ENCODE measurements around the gene FAM20C.

The FAM20C gene

DNA sequence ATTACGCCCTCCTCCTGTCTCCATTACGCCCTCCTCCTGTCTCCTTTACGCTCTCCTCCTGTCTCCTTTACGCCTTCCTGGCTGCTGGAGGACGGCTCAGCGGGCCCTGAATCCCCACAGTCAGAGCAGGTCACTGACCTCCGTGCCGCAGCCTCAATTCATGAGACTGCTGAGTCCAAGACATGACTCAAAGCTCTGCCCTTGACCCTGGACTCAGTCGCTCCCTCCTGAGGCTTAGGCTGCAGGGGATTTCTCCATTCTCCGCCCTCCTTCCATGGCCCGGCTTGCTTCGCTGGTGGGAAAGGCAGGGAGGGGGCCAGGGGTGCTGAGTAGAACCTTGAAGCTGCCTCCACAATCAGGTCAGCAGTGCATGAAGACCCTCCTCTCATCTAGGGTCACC is 76.6 kb downstream of the FAM20C start:
- Mint-ChIP-seq H3K9me3 (peaks cover 10% of the 10 kb centered on the region), H3K4me3 (no peak overlapping the region), H3K27ac (no peak overlapping the region), H3K27me3 (ENCODE audit: low read depth) (no peaks in the 10 kb centered on the region), H3K4me1 (ENCODE audit: low read depth) (no peaks in the 10 kb centered on the region), H3K36me3 (ENCODE audit: low read depth) (no peaks in the 10 kb centered on the region)

DNA sequence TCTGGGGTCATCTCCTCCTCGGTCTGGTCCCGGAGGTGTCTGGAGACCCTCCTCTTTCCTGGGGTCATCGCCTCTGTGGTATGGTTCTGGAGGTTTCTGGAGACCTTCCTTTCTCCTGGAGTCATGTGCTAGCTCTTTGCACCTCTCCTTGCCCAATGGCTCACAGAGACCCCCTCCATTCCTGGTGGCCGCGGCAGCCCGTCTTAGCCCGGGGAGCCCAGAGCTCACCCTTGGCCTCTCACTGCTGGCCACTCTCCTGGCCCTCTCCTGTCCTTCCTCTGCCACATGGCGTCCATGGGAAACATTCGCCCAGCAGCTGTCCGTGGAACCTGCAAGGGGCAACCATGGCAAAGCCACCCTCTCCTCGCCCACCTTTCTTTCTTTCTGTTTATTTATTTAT is 77.3 kb downstream of the FAM20C start:
- Mint-ChIP-seq H3K27me3 (ENCODE audit: low read depth) (no peaks in the 10 kb centered on the region), H3K9me3 (peaks cover 10% of the 10 kb centered on the region), H3K36me3 (ENCODE audit: low read depth) (no peaks in the 10 kb centered on the region), H3K27ac (no peak overlapping the region), H3K4me1 (ENCODE audit: low read depth) (no peaks in the 10 kb centered on the region), H3K4me3 (no peak overlapping the region)

DNA sequence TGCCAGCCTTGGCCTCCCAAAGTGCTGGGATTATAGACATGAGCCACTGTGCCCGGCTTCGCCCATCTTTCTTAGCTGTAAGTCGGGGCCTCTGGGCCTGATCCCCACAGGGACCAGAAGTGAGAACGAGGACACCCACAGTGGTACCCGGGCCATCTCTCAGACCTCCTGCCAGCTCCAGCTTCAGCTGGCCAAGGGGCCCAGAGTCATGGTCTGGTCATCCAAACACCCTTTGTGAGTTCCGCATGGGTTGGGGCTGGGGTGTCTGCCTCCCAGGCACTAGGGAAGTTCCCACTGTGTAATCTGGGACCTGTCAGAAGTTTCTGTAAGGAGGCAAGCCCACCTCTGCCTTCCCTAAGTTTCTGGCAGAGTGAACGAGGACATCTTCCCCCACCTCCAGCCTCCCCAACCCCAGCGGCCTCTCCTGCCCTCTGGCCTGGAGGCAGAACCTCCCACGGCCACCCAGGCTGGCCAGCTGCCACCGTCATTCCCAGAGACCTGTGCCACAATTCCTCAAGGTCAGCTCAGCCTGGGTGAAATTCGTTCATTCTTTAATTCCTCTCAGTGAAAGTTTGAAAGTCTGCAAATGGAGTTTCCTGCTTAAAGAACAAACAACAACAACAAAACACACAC is 78.1 kb downstream of the FAM20C start:
- H3K9me3 Mint-ChIP-seq = peaks cover 10% of the 10 kb centered on the region
- H3K4me1 Mint-ChIP-seq (ENCODE audit: low read depth) = no peaks in the 10 kb centered on the region
- no peak overlapping the region for H3K27ac Mint-ChIP-seq
- no peak overlapping the region for H3K4me3 Mint-ChIP-seq
- H3K27me3 Mint-ChIP-seq (ENCODE audit: low read depth) = no peaks in the 10 kb centered on the region
- H3K36me3 Mint-ChIP-seq (ENCODE audit: low read depth) = no peaks in the 10 kb centered on the region

DNA sequence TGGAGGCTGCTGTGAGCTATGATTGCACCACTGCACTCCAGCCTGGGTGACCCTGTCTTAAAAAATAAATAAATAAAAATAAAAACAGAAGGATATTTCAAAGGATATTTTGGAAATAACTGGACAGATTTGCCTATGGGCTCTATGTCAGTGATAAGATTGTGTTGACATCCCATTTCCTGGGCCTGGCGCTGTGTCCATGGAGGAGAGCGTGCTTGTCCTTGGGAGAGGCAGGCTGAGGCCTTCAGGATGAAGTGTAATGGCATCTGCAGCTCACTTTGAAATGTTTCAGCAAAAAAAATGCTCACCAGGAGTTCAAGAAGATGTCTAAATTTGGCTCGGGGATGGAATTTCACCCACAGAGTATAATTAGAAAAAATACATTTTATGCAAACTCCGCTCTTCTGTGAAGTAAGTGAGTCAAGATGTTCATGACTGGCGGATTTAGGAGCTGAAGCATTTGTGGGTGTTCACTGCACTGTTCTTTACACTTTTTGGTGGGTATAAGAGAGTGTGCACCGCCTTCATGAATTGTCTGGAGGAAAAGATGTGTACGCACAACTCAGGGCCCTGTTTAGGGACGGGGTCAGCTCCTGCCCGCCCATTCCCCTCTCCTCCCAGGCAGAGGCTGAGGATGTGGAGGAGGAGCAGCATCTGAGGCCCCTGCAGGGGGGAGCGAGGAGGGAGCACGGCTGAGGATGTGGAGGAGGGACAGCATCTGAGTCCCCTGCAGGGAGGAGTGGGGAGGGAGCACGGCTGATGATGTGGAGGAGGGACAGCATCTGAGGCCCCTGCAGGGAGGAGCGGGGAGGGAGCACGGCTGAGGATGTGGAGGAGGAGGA is 79.1 kb downstream of the FAM20C start:
- H3K27me3 Mint-ChIP-seq (ENCODE audit: low read depth) = no peaks in the 10 kb centered on the region
- peaks cover 10% of the 10 kb centered on the region for H3K9me3 Mint-ChIP-seq
- H3K27ac Mint-ChIP-seq = no peak overlapping the region
- no peaks in the 10 kb centered on the region for H3K36me3 Mint-ChIP-seq (ENCODE audit: low read depth)
- H3K4me3 Mint-ChIP-seq = no peak overlapping the region
- H3K4me1 Mint-ChIP-seq (ENCODE audit: low read depth) = no peaks in the 10 kb centered on the region

DNA sequence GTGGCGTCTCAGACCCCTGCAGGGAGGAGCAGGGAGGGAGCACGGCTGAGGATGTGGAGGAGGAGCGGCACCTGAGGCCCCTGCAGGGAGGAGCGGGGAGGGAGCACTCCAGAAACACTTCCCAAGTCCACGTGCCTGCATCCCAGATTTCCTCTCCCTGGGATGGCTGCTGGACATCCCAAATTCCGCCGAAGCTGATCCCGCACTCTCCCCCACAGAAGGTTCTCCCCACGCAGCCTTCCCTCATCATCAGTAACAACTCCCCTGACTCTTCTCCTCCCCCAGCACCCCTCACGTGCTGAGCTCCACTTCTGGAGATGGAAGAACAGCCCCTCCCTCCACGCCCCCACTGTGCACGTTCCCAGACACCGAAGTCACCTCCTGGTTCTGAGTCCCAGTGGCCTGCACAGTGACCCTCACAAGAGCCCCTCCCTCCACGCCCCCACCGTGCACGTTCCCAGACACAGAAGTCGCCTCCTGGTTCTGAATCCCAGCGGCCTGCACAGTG is 79.8 kb downstream of the FAM20C start:
- Mint-ChIP-seq H3K4me1 (ENCODE audit: low read depth) (no peaks in the 10 kb centered on the region), H3K36me3 (ENCODE audit: low read depth) (no peaks in the 10 kb centered on the region), H3K9me3 (peaks cover 11% of the 10 kb centered on the region), H3K27ac (no peak overlapping the region), H3K27me3 (ENCODE audit: low read depth) (no peaks in the 10 kb centered on the region), H3K4me3 (no peak overlapping the region)

DNA sequence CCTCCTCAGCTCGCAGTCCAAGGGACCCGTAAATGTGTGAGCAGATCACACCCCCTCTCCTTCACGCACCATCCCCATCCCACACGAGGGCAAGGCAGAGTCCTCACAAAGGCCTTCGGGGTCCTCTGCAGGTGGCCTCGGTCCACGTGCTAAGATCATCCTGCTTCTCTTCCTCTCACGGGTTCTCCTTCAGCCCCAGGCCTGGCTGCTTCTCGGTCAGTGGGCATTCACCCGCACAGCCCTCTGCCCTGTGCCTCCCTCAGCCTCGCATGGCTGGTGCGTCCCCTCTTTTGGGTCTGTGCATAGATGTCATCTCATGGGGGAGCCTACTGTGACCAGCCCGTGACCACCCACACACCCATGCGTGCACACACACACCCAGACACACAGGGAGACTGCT is 80.3 kb downstream of the FAM20C start:
- Mint-ChIP-seq H3K9me3 (peaks cover 14% of the 10 kb centered on the region), H3K27ac (no peak overlapping the region), H3K4me3 (no peak overlapping the region), H3K36me3 (ENCODE audit: low read depth) (no peaks in the 10 kb centered on the region), H3K27me3 (ENCODE audit: low read depth) (no peaks in the 10 kb centered on the region), H3K4me1 (ENCODE audit: low read depth) (no peaks in the 10 kb centered on the region)

DNA sequence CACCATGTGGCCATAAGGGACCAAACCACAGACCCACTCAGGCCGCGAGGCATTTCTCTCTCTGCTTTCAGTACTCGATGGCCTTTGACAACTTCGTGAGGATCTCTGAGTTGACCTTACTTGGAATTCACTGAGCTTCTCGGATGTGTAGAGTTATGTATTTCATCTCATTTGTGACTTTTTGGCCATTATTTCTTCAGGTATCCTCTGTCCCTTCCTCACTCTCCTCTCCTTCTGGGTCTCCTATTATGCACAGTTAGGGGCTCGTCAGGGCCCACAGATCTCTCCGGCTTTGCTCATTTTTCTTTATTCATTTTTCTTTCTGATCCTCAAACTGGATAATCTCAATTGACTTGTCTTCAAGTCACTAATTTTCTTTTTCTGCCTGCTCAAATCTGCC is 81.0 kb downstream of the FAM20C start:
- no peak overlapping the region for H3K27ac Mint-ChIP-seq
- no peak overlapping the region for H3K4me3 Mint-ChIP-seq
- no peaks in the 10 kb centered on the region for H3K36me3 Mint-ChIP-seq (ENCODE audit: low read depth)
- peaks cover 14% of the 10 kb centered on the region for H3K9me3 Mint-ChIP-seq
- no peaks in the 10 kb centered on the region for H3K4me1 Mint-ChIP-seq (ENCODE audit: low read depth)
- H3K27me3 Mint-ChIP-seq (ENCODE audit: low read depth) = no peaks in the 10 kb centered on the region

DNA sequence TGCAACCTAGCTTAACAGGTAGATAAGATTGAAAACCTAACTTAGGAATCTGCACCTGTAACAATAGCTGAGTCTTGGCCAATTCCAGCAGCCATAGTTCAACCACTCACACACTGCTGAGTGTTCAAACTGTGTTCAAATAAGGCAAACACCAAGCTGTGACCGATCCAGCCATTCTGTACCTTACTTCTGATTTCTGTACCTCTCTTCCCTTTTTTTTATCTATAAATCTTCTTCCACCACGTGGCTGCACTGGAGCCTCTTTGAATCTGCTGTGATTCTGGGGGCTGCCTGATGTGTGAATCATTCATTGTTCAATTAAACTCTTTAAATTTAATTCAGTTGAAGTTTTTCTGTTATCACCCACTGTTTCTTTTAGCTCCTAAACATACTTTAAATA is 81.9 kb downstream of the FAM20C start:
- no peak overlapping the region for H3K4me3 Mint-ChIP-seq
- H3K27me3 Mint-ChIP-seq (ENCODE audit: low read depth) = no peaks in the 10 kb centered on the region
- H3K27ac Mint-ChIP-seq = no peak overlapping the region
- H3K4me1 Mint-ChIP-seq (ENCODE audit: low read depth) = no peaks in the 10 kb centered on the region
- H3K9me3 Mint-ChIP-seq = peaks cover 14% of the 10 kb centered on the region
- no peaks in the 10 kb centered on the region for H3K36me3 Mint-ChIP-seq (ENCODE audit: low read depth)

DNA sequence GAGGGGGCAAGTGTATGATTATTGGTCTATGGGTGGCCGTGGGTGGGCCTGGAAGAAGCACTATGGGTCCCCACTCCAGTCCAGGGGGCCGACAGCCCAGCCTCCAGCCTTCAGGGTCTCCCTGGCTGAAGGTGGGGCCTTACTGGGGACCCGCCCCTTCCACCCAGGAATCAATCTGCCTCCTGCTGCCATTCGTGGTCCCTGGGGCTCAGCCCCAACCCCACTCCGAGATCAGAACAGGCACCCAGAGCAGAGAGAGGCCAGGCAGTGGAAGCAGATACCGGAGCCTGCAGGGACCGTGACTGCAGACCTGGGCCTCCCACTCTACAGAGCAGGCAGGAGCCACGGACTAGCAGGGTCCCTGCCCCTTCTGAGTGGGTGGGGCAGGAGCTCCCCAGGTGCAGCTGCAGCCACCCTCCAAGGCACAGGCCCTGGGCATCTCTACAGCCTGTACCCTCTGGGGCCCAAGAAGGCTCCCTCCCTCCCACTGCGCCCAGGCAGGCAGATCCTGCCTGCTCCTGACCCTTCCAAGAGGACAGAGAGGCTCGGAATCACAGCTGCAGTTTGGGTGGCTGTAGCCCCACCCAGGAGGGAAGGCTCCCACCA is 84.0 kb downstream of the FAM20C start:
- no peaks in the 10 kb centered on the region for H3K4me1 Mint-ChIP-seq (ENCODE audit: low read depth)
- peaks cover 14% of the 10 kb centered on the region for H3K9me3 Mint-ChIP-seq
- H3K27ac Mint-ChIP-seq = no peak overlapping the region
- H3K4me3 Mint-ChIP-seq = no peak overlapping the region
- no peaks in the 10 kb centered on the region for H3K36me3 Mint-ChIP-seq (ENCODE audit: low read depth)
- H3K27me3 Mint-ChIP-seq (ENCODE audit: low read depth) = no peaks in the 10 kb centered on the region

DNA sequence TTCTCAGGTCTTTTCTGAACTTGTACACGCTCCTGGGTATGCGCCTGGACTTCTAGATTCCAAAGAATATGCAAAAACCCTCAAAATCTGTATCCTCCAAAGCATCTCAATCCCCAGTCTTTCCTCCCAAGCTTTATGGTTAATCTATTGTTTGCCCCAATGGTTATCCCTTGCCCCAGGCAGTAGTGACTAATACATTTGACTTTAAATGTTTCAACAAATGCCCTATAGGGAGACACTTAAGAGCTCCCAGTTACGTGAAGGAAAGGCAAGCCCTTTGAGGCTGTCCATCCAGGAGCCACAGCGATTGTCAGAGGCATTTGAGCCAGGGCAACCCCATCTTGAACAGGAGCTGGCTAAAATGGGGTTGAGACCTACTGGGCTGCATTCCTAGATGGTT is 84.9 kb downstream of the FAM20C start:
- Mint-ChIP-seq H3K4me1 (ENCODE audit: low read depth) (no peaks in the 10 kb centered on the region), H3K9me3 (peaks cover 14% of the 10 kb centered on the region), H3K36me3 (ENCODE audit: low read depth) (no peaks in the 10 kb centered on the region), H3K4me3 (no peak overlapping the region), H3K27ac (no peak overlapping the region), H3K27me3 (ENCODE audit: low read depth) (no peaks in the 10 kb centered on the region)

DNA sequence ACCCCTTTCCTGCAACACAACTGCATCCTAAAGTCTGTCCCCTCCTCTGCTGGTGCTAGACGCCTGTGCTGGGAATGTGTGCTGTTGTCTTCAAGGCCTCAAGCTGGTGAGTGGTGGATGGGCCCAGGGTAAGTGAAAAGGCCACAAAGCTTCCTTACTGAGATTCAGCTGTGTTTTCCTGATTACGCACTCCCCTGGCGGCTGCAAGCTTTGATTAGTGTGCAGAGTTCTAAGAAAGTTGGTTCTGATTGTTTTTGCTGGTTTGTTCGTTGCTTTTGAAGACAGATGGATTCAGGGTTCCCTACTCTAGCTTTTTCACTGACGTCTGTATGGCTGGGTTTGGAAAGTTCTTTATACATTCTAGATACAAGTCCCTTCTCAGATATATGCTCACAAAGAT is 85.7 kb downstream of the FAM20C start:
- Mint-ChIP-seq H3K9me3 (peaks cover 10% of the 10 kb centered on the region), H3K27ac (no peak overlapping the region)

DNA sequence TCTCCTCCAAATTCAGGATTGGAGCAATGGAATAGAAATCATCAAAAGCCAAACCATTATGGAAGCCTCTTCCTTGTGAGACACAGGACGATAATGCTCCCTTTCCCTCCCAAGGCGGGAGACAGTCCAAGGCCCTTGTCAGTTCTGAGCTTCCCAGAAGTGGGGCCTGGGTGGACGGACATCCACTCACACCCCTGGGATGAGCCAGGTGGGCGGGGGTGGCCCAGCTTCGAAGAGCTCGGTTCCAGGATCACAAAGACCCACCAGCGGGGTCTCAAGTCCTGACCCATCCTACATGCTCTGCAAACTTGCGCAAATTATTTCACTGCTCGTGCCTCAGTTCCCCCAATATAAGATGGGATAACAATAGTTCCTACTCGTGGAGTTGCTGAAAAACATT is 87.5 kb downstream of the FAM20C start:
- H3K4me1 Mint-ChIP-seq (ENCODE audit: low read depth) = no peaks in the 10 kb centered on the region
- H3K27me3 Mint-ChIP-seq (ENCODE audit: low read depth) = no peaks in the 10 kb centered on the region

More for the DNA sequence above, 85.7 kb downstream of the FAM20C start:
- no peak overlapping the region for H3K4me3 Mint-ChIP-seq
- H3K4me1 Mint-ChIP-seq (ENCODE audit: low read depth) = no peaks in the 10 kb centered on the region
- no peaks in the 10 kb centered on the region for H3K27me3 Mint-ChIP-seq (ENCODE audit: low read depth)
- no peaks in the 10 kb centered on the region for H3K36me3 Mint-ChIP-seq (ENCODE audit: low read depth)

DNA sequence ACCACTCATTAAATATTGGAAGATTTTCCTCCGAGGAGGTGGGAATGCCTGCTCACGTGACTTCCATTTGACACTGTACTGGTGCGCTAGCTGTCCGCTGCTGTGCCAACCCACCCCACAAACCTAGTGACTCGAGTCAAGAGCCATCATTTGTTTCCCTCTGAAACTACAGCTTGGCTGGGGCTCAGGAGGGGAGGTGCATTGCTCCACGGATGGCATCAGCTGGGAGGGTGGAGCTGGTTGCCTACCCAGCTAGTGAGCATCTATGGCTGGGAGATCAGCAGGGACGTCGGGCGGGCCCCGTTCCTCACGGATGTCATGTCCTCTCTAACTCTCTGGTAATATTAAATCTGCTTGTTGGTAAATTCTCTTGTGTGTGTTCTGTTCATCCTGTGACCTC is 88.1 kb downstream of the FAM20C start:
- no peaks in the 10 kb centered on the region for H3K27me3 Mint-ChIP-seq (ENCODE audit: low read depth)
- H3K4me1 Mint-ChIP-seq (ENCODE audit: low read depth) = no peaks in the 10 kb centered on the region
- no peak overlapping the region for H3K4me3 Mint-ChIP-seq
- H3K27ac Mint-ChIP-seq = no peak overlapping the region
- peaks cover 4% of the 10 kb centered on the region for H3K9me3 Mint-ChIP-seq
- H3K36me3 Mint-ChIP-seq (ENCODE audit: low read depth) = no peaks in the 10 kb centered on the region

More for the DNA sequence above, 87.5 kb downstream of the FAM20C start:
- no peak overlapping the region for H3K27ac Mint-ChIP-seq
- no peak overlapping the region for H3K4me3 Mint-ChIP-seq
- no peaks in the 10 kb centered on the region for H3K36me3 Mint-ChIP-seq (ENCODE audit: low read depth)
- H3K9me3 Mint-ChIP-seq = peaks cover 4% of the 10 kb centered on the region

DNA sequence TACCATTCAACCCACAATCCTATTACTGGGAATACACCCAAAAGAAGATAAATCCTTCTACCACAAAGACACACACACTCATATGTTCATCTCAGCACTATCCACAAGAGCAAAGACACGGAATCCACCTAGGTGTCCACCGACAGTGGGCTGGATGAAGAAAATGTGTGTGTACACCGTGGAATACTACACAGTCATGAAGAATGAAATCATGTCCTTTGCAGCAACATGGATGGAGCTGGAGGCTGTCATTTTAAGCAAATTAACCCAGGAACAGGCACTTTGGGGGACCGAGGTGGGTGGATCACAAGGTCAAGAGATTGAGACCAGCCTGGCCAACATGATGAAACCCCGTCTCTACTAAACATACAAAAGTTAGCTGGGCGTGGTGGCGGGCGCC is 89.3 kb downstream of the FAM20C start:
- Mint-ChIP-seq H3K27me3 (ENCODE audit: low read depth) (no peaks in the 10 kb centered on the region), H3K9me3 (peaks cover 4% of the 10 kb centered on the region), H3K36me3 (ENCODE audit: low read depth) (no peaks in the 10 kb centered on the region), H3K4me1 (ENCODE audit: low read depth) (no peaks in the 10 kb centered on the region), H3K27ac (no peak overlapping the region), H3K4me3 (no peak overlapping the region)

DNA sequence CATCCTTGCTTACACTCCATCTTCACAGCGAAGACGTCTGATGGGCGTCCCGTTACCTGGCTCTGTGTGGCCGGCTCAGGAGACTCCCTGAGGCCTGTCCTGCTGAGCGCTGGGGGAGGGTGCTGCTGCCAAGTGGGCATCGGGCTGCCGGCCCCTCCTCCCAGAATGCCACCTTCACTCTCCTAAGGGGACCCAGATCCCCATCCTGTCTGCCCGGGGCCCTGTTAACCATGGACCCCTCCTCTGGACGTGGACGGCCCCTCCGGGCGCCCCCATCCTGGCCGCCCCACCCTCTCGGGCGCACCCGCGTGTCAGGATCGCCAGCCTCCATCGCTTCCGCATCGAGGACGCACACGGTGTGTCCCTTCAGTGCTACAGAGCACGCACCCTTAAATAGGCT is 90.2 kb downstream of the FAM20C start:
- Mint-ChIP-seq H3K27ac (no peak overlapping the region), H3K4me3 (no peak overlapping the region), H3K36me3 (ENCODE audit: low read depth) (no peaks in the 10 kb centered on the region), H3K27me3 (ENCODE audit: low read depth) (peaks cover 4% of the 10 kb centered on the region), H3K9me3 (no peaks in the 10 kb centered on the region), H3K4me1 (ENCODE audit: low read depth) (no peaks in the 10 kb centered on the region)

Measured in T-helper 1 cell treated with Interleukin-12 subunit alpha and Interleukin-12 subunit beta and Interleukin-4 antibody, amounts not matched to agents 30 μg/mL and 1 μg/mL, for 36 hours (primary cell).